Cardiac muscle cell (in vitro differentiated cells and primary cell): Measurements from ENCODE around the gene COL4A4. TPM values are rescaled to one million over a fixed set of nuclear protein-coding genes. Genes with fewer than 3 reads are reported as not detected.

Source experiments
- DNase-seq, 2 donors: peaks; one replicate each; pipeline versions ENCODE4 v3.0.0 to v3.0.0-alpha.2; 2010 to 2017; ENCODE audit warnings: low read depth in 1 of 2, low spot score in 1 of 2
- H3K27ac ChIP-seq: fragments of 200-600 bp; sonication (generic); 2 replicates; pipeline ENCODE4 v1.5.1; 2016
- H3K27me3 ChIP-seq: fragments of 200-600 bp; sonication (generic); 2 replicates; pipeline ENCODE4 v1.6.0; 2016; ENCODE audit warnings: control low read depth
- H3K36me3 ChIP-seq: fragments of 200-600 bp; sonication (generic); 2 replicates; pipeline ENCODE4 v1.5.1; 2016; ENCODE audit warnings: control low read depth
- H3K4me1 ChIP-seq: fragments of 200-600 bp; sonication (generic); 2 replicates; pipeline ENCODE4 v1.8.1; 2017; ENCODE audit warnings: low read depth, mild to moderate bottlenecking, mixed run types
- H3K4me3 ChIP-seq: fragments of 200-600 bp; sonication (generic); 2 replicates; pipeline ENCODE4 v1.5.1; 2016; ENCODE audit warnings: mild to moderate bottlenecking
- H3K9me3 ChIP-seq: fragments of 200-600 bp; sonication (generic); 2 replicates; pipeline ENCODE4 v1.5.1; 2017; ENCODE audit warnings: low read depth, mild to moderate bottlenecking, control low read depth
- CTCF ChIP-seq: IDR thresholded peaks from 2 replicates; pipeline ENCODE4 v1.5.1; 2012; ENCODE audit warnings: low read depth, mild to moderate bottlenecking, low read length
- polyA plus RNA-seq: library from polyadenylated mRNA; unstranded; fragments of >200 nt; fragmentation: Nextera tagmentation; extraction: Ambion mirVana; gene quantifications from 2 replicates; pipeline ENCODE4 v1.2.1, GENCODE V29; 2016
- total RNA-seq: library from RNA; depleted of rRNA; stranded (reverse); fragments of >200 nt; gene quantifications from 2 replicates; pipeline ENCODE4 v1.2.3, GENCODE V29; 2016

Gene COL4A4
- total and polyA plus RNA-seq, 2 experiments from 2014 or later, result 0.07 to 0.15 TPM

- peak in 1 of 2 donors; percentile 18 for DNase-seq
- Histone ChIP-seq H3K4me1 (peaks cover 7% of the 10 kb centered on the region), H3K27me3 (no peaks in the 10 kb centered on the region), H3K36me3 (no peaks in the 10 kb centered on the region), H3K9me3 (no peaks in the 10 kb centered on the region), H3K27ac (no peak overlapping the region), H3K4me3 (no peak overlapping the region)
- TF ChIP-seq CTCF, result no peak
Measured at GRCh38 chr2:227035711-227036367, 128.2 kb downstream of the COL4A4 start.

GRCh38 chr2:227033471-227034148 is 130.4 kb downstream of the COL4A4 start:
- Histone ChIP-seq H3K4me3 (no peak overlapping the region), H3K4me1 (peaks cover 7% of the 10 kb centered on the region), H3K27me3 (no peaks in the 10 kb centered on the region), H3K36me3 (no peaks in the 10 kb centered on the region), H3K9me3 (no peaks in the 10 kb centered on the region), H3K27ac (no peak overlapping the region)
- DNase-seq, result peak; percentile 80 to 86
- peak; percentile 93 for TF ChIP-seq CTCF

GRCh38 chr2:227031379-227031778 is 132.6 kb downstream of the COL4A4 start:
- H3K9me3 ChIP-seq, result no peaks in the 10 kb centered on the region
- H3K36me3 ChIP-seq, result no peaks in the 10 kb centered on the region
- peaks cover 7% of the 10 kb centered on the region for H3K4me1 ChIP-seq
- H3K27me3 ChIP-seq, result no peaks in the 10 kb centered on the region
- no peak overlapping the region for H3K4me3 ChIP-seq
- DNase-seq, result peak in 1 of 2 donors; percentile 59
- no peak for TF ChIP-seq CTCF
- no peak overlapping the region for H3K27ac ChIP-seq

- Histone ChIP-seq H3K36me3 (no peaks in the 10 kb centered on the region), H3K4me1 (peaks cover 7% of the 10 kb centered on the region), H3K27ac (no peak overlapping the region), H3K4me3 (no peak overlapping the region), H3K9me3 (no peaks in the 10 kb centered on the region), H3K27me3 (no peaks in the 10 kb centered on the region)
- no peak for DNase-seq
- no peak for TF ChIP-seq CTCF
Measured at GRCh38 chr2:227030789-227031188, 133.2 kb downstream of the COL4A4 start.

- no peak for TF ChIP-seq CTCF
- DNase-seq, result peak in 1 of 2 donors; percentile 4
- Histone ChIP-seq H3K4me1 (peaks cover 3% of the 10 kb centered on the region), H3K9me3 (no peaks in the 10 kb centered on the region), H3K27me3 (no peaks in the 10 kb centered on the region), H3K27ac (no peak overlapping the region), H3K4me3 (no peak overlapping the region), H3K36me3 (no peaks in the 10 kb centered on the region)
Measured at GRCh38 chr2:227029426-227030105, 134.4 kb downstream of the COL4A4 start.
